Neural crest cell (in vitro differentiated cells): Measurements from ENCODE around the gene AP1G1. TPM values are rescaled to one million over a fixed set of nuclear protein-coding genes. Genes with fewer than 3 reads are reported as not detected.

ENCODE experiments used
- DNase-seq: peaks from one replicate; pipeline ENCODE4 v3.0.0; 2021; ENCODE audit warnings: low read depth, mixed read lengths, low spot score
- H3K27ac Mint-ChIP-seq: one replicate; pipeline ENCODE4 v1.8.0; 2021; ENCODE audit warnings: mild to moderate bottlenecking, mixed read lengths; ENCODE audit not compliant: unreplicated experiment
- H3K27me3 Mint-ChIP-seq: 2 replicates; pipeline ENCODE4 v1.8.0; 2021; ENCODE audit warnings: low read depth, mild to moderate bottlenecking, mixed read lengths
- H3K36me3 Mint-ChIP-seq: 2 replicates; pipeline ENCODE4 v1.8.0; 2021; ENCODE audit warnings: low read depth, mild to moderate bottlenecking, mixed read lengths
- H3K4me1 Mint-ChIP-seq: 2 replicates; pipeline ENCODE4 v1.8.0; 2021; ENCODE audit warnings: mixed read lengths
- H3K4me3 Mint-ChIP-seq: one replicate; pipeline ENCODE4 v1.8.0; 2021; ENCODE audit warnings: mild to moderate bottlenecking, mixed read lengths
- H3K9me3 Mint-ChIP-seq: 2 replicates; pipeline ENCODE4 v1.8.0; 2021; ENCODE audit warnings: mixed read lengths
- total RNA-seq: library from RNA; stranded (reverse); gene quantifications from 2 replicates; pipeline ENCODE4 v1.2.1, GENCODE V29; 2021
- TF ChIP-seq, protein P1 (sequence below): fragments of 200-600 bp; sonication (generic); conservative IDR thresholded peaks from 2 replicates; pipeline ENCODE4 v1.5.0; 2021; ENCODE audit warnings: antibody characterized with exemption, mild to moderate bottlenecking

Gene AP1G1
- total RNA-seq, 1 donor from 2014 or later = 98.6 TPM

DNA sequence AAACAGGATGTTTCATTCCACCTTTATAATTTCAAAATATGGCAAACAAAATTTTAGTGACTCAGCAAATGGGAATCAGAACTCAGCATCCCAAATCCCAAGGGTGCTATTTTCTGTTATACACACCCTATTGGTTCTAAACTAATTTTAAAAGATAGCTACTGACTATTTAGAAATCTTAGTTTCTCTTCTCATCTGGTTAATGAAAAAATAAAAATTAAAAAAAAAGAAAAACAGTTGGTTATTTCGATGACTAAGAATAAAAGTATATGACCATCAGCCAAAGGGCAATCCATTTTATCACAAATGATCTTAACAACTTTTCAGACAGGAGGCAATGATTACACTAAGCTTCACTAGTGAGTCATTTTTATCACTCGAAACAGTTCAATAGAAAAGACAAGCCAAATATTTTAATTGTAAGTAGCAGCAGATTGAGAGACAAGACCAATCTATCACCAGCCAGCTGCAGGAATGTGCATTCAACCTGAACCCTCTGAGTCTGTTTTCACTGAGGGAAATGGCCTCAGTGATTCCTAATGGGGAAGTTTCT, 99.3 kb downstream of the AP1G1 start:
- DNase-seq = no peak
- Mint-ChIP-seq H3K36me3 (peaks cover 5% of the 10 kb centered on the region), H3K27me3 (no peaks in the 10 kb centered on the region), H3K27ac (no peak overlapping the region), H3K9me3 (no peaks in the 10 kb centered on the region), H3K4me1 (peaks cover 26% of the 10 kb centered on the region), H3K4me3 (no peak overlapping the region)
- TF ChIP-seq, protein P1, sequence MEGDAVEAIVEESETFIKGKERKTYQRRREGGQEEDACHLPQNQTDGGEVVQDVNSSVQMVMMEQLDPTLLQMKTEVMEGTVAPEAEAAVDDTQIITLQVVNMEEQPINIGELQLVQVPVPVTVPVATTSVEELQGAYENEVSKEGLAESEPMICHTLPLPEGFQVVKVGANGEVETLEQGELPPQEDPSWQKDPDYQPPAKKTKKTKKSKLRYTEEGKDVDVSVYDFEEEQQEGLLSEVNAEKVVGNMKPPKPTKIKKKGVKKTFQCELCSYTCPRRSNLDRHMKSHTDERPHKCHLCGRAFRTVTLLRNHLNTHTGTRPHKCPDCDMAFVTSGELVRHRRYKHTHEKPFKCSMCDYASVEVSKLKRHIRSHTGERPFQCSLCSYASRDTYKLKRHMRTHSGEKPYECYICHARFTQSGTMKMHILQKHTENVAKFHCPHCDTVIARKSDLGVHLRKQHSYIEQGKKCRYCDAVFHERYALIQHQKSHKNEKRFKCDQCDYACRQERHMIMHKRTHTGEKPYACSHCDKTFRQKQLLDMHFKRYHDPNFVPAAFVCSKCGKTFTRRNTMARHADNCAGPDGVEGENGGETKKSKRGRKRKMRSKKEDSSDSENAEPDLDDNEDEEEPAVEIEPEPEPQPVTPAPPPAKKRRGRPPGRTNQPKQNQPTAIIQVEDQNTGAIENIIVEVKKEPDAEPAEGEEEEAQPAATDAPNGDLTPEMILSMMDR = no peak

DNA sequence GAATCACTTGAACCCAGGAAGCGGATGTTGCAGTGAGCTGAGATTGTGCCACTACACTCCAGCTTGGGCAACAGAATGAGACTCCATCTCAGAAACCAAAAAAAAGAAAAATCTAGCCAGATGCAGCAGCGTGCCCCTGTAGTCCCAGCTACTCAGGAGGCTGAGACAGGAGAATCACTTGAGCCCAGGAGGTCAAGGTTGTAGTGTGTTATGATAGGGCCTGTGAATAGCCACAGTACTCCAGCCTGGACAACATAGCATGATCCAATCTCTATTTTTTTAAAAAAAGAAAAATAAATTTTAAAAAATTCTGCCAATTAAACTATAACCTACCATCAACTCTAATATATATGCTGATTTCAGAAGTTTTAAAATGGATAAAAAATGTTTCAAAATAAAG, 99.9 kb downstream of the AP1G1 start:
- no peak overlapping the region for H3K27ac Mint-ChIP-seq
- peaks cover 26% of the 10 kb centered on the region for H3K4me1 Mint-ChIP-seq
- TF ChIP-seq, protein P1 = no peak
- H3K36me3 Mint-ChIP-seq = peaks cover 5% of the 10 kb centered on the region
- H3K9me3 Mint-ChIP-seq = no peaks in the 10 kb centered on the region
- H3K27me3 Mint-ChIP-seq = no peaks in the 10 kb centered on the region
- no peak for DNase-seq
- H3K4me3 Mint-ChIP-seq = no peak overlapping the region

DNA sequence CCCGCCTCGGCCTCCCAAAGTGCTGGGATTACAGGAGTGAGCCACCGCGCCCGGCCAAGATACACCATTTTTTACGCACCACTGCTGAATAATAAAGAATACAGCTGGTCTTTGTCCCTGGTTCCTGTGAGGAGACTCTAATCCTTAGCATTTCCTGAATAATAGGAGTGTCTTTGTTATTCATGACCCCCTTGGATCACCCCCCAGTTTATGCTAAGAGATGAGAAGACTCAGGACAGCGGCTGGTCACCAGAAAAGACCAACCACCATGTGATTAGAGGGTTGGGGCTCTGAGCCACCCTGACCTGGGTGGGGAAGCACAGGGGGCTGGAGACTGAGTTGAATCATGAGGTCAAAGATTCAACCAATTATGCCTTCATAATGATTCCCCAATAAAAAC, 101.4 kb downstream of the AP1G1 start:
- TF ChIP-seq, protein P1 = no peak
- DNase-seq = no peak
- no peaks in the 10 kb centered on the region for H3K27me3 Mint-ChIP-seq
- H3K4me3 Mint-ChIP-seq = no peak overlapping the region
- peaks cover 5% of the 10 kb centered on the region for H3K36me3 Mint-ChIP-seq
- H3K27ac Mint-ChIP-seq = peak overlapping the region; percentile 62
- peaks cover 26% of the 10 kb centered on the region for H3K4me1 Mint-ChIP-seq
- no peaks in the 10 kb centered on the region for H3K9me3 Mint-ChIP-seq

GRCh38 chr16:71706046-71706445, 102.6 kb downstream of the AP1G1 start:
- no peaks in the 10 kb centered on the region for H3K9me3 Mint-ChIP-seq
- no peak overlapping the region for H3K4me3 Mint-ChIP-seq
- DNase-seq = no peak
- TF ChIP-seq, protein P1 = no peak
- no peak overlapping the region for H3K27ac Mint-ChIP-seq
- H3K4me1 Mint-ChIP-seq = peaks cover 26% of the 10 kb centered on the region
- H3K36me3 Mint-ChIP-seq = peaks cover 5% of the 10 kb centered on the region
- no peaks in the 10 kb centered on the region for H3K27me3 Mint-ChIP-seq

DNA sequence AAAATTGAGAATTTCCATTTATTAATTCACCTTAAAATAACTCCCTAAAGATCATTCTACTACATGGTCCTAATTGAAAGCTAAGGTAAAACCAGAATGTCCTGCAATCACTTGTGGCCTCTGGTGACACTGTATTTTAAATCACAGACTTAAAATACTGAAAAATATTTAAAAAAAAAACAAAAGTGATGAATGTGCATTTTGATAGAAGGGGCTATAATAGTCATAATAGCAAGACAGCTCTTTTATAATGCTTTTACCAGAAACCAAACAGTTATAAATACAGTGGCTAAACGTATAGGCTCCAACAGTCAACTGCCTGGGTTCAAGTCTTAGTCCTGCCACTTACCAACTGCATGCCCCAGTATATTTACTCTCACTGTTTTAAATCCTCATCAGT, 105.3 kb downstream of the AP1G1 start:
- no peaks in the 10 kb centered on the region for H3K9me3 Mint-ChIP-seq
- H3K36me3 Mint-ChIP-seq = peaks cover 5% of the 10 kb centered on the region
- no peaks in the 10 kb centered on the region for H3K27me3 Mint-ChIP-seq
- TF ChIP-seq, protein P1 = no peak
- no peak overlapping the region for H3K4me3 Mint-ChIP-seq
- no peak for DNase-seq
- no peak overlapping the region for H3K27ac Mint-ChIP-seq
- peaks cover 19% of the 10 kb centered on the region for H3K4me1 Mint-ChIP-seq

GRCh38 chr16:71700831-71701230, 107.8 kb downstream of the AP1G1 start:
- Mint-ChIP-seq H3K27ac (no peak overlapping the region), H3K4me1 (peaks cover 6% of the 10 kb centered on the region), H3K9me3 (no peaks in the 10 kb centered on the region), H3K4me3 (no peak overlapping the region), H3K36me3 (no peaks in the 10 kb centered on the region), H3K27me3 (no peaks in the 10 kb centered on the region)
- TF ChIP-seq, protein P1 = no peak
- no peak for DNase-seq
